Osteocyte (in vitro differentiated cells): ENCODE results near the gene KRTAP10-12. TPM values are rescaled to one million over a fixed set of nuclear protein-coding genes. Genes with fewer than 3 reads are reported as not detected.
A peak's percentile ranks its signal among the peaks of the same experiment; 100 is the strongest.

Experiments
- DNase-seq: peaks from one replicate; pipeline ENCODE4 v3.0.0; 2021; ENCODE audit warnings: mixed read lengths; ENCODE audit not compliant: unreplicated experiment; ENCODE audit errors: extremely low spot score
- H3K27ac Mint-ChIP-seq: one replicate; pipeline ENCODE4 v1.8.0; 2021; ENCODE audit warnings: mild to moderate bottlenecking, mixed read lengths; ENCODE audit not compliant: unreplicated experiment
- H3K27me3 Mint-ChIP-seq: one replicate; pipeline ENCODE4 v1.8.0; 2021; ENCODE audit warnings: mixed read lengths; ENCODE audit not compliant: unreplicated experiment
- H3K36me3 Mint-ChIP-seq: one replicate; pipeline ENCODE4 v1.8.0; 2021; ENCODE audit warnings: mixed read lengths; ENCODE audit not compliant: unreplicated experiment
- H3K4me1 Mint-ChIP-seq: one replicate; pipeline ENCODE4 v1.8.0; 2021; ENCODE audit warnings: mixed read lengths; ENCODE audit not compliant: unreplicated experiment
- H3K4me3 Mint-ChIP-seq: one replicate; pipeline ENCODE4 v1.8.0; 2021; ENCODE audit warnings: mild to moderate bottlenecking, moderate library complexity, mixed read lengths; ENCODE audit not compliant: unreplicated experiment
- H3K9me3 Mint-ChIP-seq: one replicate; pipeline ENCODE4 v1.8.0; 2021; ENCODE audit warnings: mixed read lengths; ENCODE audit not compliant: unreplicated experiment
- CTCF ChIP-seq: fragments of 200-600 bp; sonication (generic); IDR thresholded peaks from 2 replicates; pipeline ENCODE4 v1.5.0; 2021; ENCODE audit warnings: antibody characterized with exemption, mild to moderate bottlenecking, moderate library complexity
- total RNA-seq: library from RNA; stranded (reverse); gene quantifications from 2 replicates; pipeline ENCODE4 v1.2.1, GENCODE V29; 2021

KRTAP10-12 gene
- total RNA-seq, 1 donor from 2014 or later: not detected

DNA sequence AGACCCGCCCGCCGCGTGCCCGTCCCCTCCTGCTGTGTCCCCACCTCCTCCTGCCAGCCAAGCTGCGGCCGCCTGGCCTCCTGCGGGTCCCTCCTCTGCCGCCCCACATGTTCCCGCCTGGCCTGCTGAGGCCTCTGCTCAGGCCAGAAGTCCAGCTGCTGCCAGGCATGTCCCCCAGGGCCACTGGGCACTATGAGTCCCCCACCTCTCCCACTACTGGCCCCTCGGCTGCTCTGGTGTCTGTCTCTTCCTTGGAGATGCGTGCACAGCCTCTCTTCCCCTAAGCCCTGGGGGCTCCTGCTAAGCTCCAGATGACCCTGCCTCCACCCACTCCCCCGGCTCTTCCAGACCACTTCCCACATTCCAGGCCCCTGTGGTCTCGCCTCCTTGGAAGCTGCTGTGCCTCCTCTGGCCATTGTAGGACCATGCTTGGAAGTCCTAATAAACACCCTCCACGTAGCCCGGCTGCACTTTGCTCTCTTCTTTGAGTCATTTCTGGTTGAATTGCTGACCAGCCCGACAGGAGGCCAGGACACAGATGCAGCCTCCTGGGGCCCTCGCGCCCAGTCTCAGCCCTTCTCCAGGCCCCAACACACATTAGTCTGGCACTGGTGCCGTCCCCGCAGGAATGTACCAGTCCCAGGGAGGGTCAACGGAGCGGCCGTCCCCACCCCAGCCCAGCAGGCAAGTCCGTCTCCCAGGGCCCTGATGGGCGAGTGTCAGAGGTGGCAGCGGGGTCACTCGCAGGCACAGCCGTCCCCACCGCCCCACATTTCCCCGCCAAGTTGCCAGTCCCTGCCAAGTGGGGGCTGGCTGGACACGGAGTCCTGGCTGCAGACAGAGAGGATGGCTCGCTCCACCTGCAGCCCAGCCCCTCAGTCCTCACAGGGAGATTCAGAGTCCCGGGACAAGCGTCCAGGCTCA, 1.1 kb downstream of the KRTAP10-12 start:
- Mint-ChIP-seq H3K36me3 (no peaks in the 10 kb centered on the region), H3K9me3 (peaks cover 7% of the 10 kb centered on the region), H3K4me3 (no peak overlapping the region), H3K27ac (peak overlapping the region; percentile 75), H3K4me1 (peaks cover 37% of the 10 kb centered on the region), H3K27me3 (peaks cover 34% of the 10 kb centered on the region)
- no peak for TF ChIP-seq CTCF
- peak; percentile 87 for DNase-seq

GRCh38 chr21:44699502-44700001, 2.6 kb downstream of the KRTAP10-12 start:
- peaks cover 38% of the 10 kb centered on the region for H3K4me1 Mint-ChIP-seq
- no peak for TF ChIP-seq CTCF
- peaks cover 45% of the 10 kb centered on the region for H3K27me3 Mint-ChIP-seq
- no peak overlapping the region for H3K4me3 Mint-ChIP-seq
- no peaks in the 10 kb centered on the region for H3K9me3 Mint-ChIP-seq
- no peaks in the 10 kb centered on the region for H3K36me3 Mint-ChIP-seq
- H3K27ac Mint-ChIP-seq: no peak overlapping the region
- DNase-seq: peak; percentile 81

DNA sequence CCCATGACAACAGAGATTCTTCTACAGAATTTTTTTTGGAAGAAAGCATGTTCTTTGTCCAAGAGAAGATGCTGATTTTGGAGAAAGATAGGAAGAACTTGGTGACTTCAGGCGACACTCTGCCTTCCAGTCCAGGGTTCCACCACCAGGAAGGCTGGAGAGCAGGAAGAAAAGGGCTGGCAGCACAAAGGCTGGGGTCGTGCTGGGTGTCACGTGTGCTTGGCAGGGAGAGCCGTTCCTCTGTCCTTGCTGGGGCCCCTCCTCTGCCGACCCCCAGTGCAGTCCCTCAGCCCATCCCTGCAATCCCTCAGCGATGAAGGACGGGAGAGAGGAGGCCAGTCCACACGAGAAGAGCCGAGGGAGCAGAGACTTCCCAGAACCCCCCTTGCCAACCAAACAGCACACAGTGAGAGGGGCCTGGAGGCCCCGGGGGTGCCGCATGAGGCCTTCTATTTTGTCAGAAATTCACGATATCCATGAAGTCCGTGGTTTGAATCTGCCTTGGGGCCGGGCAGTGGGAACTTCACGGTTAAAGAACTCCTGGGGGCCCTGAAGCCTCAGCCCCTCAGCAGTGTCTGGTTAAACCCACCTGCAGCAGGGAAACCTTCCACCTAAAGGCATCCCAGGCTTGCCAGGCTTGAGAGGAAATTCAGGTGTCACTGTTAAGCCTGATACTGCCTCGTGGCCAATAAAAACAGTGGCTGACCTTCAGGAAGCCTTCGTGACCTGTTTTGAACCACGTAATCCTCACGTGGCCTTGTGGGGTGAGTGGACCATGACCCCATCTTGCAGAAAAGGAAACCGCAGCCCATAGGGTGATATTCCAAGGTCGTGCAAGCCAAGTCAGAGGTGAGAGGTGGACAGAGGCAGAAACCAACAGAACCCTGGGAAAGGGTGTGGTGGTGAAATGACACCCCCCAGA, 3.4 kb downstream of the KRTAP10-12 start:
- H3K9me3 Mint-ChIP-seq: no peaks in the 10 kb centered on the region
- H3K4me1 Mint-ChIP-seq: peaks cover 38% of the 10 kb centered on the region
- H3K27ac Mint-ChIP-seq: no peak overlapping the region
- no peaks in the 10 kb centered on the region for H3K36me3 Mint-ChIP-seq
- peak; percentile 73 for DNase-seq
- peaks cover 52% of the 10 kb centered on the region for H3K27me3 Mint-ChIP-seq
- no peak overlapping the region for H3K4me3 Mint-ChIP-seq
- TF ChIP-seq CTCF: no peak

DNA sequence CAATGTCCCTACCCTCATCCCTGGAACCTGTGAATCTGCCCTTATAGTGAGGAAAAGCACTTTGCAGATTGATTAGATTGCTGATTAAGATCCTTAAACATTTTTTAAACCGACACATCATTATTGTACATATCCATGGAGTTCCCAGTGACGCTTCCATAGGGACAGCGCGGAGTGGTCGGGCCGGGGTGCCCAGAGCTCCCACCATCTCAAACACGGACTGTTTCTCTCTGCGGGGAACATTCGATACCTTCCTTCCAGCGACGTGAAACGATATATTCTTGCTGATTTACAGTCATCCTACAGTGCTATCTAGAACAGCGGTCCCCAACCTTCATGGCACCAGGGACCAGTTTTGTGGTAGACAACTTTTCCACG, 4.0 kb downstream of the KRTAP10-12 start:
- peak; percentile 46 for DNase-seq
- H3K27me3 Mint-ChIP-seq: peaks cover 56% of the 10 kb centered on the region
- no peaks in the 10 kb centered on the region for H3K9me3 Mint-ChIP-seq
- TF ChIP-seq CTCF: no peak
- H3K27ac Mint-ChIP-seq: no peak overlapping the region
- H3K36me3 Mint-ChIP-seq: no peaks in the 10 kb centered on the region
- H3K4me1 Mint-ChIP-seq: peaks cover 36% of the 10 kb centered on the region
- H3K4me3 Mint-ChIP-seq: no peak overlapping the region
